GM19238 (cell line): Measurements from ENCODE around the gene WDR7.

ENCODE experiments used
- DNase-seq: peaks from one replicate; pipeline ENCODE4 v3.0.0; 2011; ENCODE audit warnings: low spot score; ENCODE audit not compliant: insufficient read length

WDR7 gene

DNA sequence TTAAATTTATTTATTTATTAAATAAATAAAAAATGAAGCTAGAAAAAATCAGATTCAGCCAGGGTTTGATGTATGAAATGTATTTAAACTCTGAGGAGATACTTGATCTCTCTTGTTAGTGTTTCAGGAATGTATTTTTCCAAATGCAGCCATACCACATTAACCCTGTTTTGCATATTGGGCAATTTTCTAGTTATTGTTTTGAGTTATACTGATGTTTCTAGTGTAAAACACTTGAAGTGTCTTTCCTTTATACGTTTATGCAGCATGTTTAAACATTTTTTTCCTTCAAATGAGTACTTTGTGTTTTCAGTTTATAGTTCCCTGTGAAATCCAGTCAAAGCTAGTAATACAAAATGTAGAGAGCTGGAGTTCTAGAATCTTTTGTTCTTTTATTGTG is 69.9 kb downstream of the WDR7 start:
- no peak for DNase-seq

DNA sequence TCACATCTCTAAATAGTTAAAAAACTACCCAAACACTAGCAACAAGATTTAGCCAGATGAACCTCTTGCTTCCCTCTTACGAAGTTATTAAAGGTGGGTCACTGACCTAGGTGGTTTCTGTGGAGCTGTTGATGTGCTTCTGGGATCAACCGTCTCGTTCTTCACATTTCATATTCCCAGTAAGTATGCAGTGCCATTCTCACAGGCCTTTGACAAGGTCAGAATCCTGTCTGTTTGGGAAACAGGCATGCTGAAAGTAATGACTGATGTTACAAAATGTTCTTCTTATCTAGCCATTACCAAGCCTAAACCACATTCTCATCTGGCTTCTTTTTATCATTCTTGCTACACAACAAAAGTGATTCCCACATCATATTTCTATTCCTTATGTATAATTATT is 70.3 kb downstream of the WDR7 start:
- DNase-seq = no peak

DNA sequence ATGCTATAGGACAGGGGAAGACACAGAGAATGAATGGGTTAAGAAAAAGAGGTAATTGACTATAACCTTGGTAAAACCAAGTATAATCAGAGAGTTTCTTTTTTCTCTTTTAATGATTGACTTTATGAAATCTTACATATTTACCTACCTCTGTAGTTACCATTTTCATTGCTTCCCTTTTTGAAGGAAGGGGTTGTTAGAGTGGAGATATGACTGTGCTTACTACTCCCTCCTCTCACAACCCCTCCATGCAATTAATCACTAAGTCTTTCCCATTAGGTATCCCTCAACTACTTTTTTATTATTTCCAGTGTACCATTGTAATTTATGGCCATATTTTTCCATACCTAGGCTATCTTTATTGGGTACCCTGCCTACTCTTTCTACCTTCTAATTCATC is 71.4 kb downstream of the WDR7 start:
- DNase-seq = no peak

DNA sequence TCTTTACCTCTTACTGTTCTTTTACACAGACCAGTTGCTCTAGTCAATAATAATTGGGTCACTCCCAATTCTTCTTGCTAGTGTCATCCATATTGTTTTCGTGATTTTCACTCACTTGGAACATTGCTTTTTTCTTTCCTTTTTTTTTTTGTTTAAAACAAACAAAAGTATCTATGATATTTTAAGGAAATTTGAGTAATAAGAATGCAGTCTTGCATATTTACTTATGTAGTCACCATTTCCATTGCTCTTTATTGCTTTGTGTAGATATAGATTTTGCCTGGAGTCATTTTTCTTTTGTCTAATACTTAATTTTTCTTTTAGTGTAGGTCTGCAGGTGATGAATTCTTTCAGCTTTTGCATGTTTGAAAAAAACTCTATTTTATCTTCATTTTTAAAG is 71.9 kb downstream of the WDR7 start:
- DNase-seq = no peak

DNA sequence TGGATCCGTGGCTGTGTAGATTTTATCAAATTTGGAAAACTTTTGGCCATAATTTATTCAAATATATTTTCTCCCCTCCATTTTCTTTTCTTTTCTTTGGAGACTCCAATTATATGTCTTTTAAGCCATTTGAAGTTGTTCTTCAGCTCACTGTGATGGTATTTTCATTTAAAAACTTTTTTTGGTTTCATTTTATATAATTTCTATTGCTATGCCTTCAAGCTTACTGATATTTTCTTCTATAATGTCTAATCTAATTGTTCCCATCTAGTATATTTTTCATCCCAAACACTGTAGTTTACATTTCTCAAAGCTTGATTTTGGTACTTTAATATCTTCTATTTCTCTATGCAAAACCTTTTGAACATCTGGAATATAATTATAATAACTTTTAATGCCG is 72.5 kb downstream of the WDR7 start:
- no peak for DNase-seq

DNA sequence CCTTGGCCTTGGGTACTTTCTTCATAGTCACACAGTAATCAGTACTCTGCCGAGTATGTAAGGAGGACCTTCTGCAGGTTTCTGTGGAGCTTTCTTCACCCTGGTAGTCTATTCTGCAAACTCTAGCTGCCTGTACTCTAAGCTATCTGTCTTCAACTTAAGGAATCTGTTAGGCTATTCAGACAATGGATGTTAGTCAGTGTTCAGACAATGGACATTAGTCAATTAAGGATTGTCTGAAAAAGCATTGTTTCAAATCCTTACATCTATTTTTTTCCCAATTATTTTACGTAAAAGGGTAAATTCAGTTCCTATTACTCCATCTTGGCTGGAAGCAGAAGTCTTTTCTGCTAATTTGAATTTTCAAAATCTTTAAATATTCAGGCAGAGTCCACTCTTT is 75.7 kb downstream of the WDR7 start:
- no peak for DNase-seq

DNA sequence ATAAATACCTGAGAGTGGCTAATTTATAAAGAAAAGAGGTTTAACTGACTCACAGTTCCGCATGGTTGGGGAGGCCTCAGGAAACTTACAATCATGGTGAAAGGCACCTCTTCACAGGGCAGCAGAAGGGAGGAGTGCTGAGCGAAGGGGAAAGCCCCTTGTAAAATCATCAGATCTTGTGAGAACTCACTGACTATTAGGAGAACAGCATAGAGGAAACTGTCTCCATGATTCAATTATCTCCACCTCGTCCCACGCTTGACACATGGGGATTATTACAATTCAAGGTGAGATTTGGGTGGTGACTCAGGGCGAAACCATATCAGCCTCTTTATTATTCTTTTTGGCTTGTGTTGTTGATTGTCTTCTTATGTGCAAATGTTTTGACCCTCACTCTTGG is 76.2 kb downstream of the WDR7 start:
- no peak for DNase-seq

DNA sequence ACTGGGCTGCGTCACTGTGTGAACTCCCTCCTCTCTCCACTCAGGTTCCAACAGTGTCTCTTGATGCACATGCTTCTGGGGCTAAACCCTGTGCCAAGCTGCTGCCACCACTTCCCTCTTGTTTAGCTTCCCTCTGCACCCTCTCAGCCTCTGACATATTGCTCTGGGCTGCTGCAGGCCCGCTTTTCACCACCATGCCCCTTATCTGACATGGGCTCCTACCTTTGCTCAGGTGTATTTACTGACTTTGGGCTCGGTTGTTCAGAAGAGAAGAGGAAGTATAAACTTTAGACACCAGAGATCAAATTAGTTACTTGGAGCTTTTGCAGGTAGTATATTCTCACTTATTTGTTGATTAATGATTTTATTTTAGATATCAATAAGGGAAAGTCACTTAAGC is 77.6 kb downstream of the WDR7 start:
- no peak for DNase-seq

DNA sequence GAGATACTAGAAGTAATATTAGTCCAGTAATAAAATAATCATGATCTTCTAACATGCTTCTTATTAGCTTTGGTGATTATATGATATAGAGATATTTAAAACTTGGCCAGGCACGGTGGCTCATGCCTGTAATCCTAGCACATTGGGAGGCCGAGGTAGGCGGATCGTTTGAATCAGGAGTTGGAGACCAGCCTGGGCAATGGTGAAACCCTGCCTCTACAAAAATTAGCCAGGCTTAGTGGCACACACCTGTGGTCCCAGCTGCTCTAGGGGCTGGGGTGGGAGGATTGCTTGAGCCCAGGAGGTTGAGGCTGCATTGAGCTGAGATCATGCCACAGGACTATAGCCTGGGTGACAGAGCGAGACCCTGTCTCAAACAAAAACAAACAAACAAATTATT is 87.0 kb downstream of the WDR7 start:
- DNase-seq = no peak

DNA sequence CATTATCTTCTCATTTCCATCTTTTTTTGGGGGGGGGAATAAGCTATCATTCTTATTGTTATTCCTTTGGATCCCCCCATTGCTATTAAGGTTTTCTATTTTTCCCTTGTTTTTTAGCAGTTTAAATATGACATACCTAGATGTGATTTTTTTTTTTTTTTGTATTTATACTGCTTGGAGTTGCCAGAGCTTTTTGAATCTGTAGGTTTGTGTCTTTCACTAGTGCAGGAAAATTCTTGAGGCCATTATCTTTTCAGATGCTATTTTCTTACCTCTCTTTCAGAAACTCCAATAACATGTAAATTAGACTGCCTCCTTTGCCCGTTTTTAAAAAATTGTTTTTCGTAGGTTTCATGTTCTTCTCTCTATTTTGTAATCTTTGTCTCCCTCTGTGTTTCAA is 88.6 kb downstream of the WDR7 start:
- no peak for DNase-seq

DNA sequence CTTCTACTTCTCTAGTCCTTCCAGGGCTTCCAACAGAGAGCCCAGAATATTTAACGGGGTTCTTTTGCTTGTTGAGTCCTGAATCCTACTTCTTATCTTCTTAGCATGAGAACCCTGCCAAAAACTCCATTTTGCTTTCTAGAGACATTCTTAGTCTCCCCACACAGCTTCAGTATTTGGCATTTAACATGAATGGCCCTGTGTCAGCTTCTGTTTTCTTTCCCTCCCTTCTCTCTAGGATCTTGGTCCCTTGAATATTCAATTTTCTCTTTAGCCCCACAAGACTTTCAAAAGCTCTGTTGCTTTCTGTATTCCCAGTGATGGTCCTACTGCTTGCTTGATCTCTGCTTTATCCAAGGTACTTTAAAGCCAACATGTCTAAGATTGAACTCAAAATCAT is 89.5 kb downstream of the WDR7 start:
- no peak for DNase-seq

DNA sequence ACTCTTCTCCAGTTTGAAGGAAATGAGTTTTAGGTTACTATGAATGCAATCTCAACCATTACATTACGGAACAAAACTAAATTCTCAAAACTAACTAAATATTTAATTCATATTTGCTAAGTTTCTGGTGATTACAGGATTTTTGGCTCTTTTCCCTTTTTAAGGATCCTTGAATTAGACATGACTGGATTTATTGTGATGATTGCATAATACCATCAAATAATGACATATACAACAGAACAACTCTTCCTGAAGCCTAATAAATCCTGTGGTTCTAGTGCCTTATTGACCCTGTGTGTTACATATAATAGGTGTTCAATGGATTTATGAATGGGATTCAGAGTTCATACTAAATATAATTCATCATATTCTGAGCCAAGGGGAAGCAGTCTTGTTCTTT is 90.5 kb downstream of the WDR7 start:
- DNase-seq = no peak

DNA sequence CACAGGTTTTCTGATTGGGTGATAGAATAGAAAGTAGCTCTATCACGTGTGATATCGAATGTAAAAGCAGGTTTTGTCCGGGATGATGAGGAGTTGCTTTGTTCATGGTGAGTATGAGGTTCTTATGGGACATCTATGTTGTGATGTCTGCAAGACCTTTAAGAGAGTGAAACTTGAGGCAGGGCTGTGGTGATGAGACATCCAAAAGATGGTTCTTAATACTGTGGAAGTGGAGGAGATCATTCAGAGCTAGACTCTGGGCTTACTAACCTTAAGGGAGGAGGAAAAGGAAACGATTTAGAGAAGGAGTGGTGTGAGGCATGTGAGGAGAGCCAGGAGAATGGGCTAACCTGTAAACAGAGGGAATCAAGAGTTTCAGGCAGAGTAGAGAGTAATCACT is 92.0 kb downstream of the WDR7 start:
- no peak for DNase-seq

DNA sequence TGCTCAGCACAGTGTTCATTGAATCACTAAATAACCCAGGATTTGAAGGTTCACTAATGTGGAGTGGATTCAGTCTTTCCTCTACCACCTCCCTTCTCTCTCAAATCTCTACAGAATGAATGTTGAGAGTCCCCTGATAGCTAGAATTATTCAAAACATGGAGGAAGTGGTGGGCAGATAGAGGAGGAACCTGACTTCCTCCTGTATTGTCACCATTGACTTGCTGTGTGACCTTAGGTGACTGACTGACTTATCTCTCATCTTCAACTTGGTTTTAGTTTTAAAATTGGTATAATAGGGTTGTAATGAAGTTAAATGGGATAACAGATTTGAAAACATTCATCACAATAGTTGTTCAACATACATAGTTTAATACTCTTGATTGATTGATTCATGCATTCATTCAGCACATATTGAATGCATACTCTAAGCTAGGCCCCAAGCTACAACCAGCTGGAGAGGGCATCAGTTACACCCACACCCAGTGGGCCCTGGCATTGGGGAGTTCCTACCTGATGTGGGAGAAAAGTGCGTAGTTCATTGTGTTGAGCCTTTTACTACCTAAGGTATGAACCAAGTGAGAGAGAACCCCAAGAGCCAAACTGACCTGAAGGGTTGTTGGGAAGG is 96.0 kb downstream of the WDR7 start:
- no peak for DNase-seq

DNA sequence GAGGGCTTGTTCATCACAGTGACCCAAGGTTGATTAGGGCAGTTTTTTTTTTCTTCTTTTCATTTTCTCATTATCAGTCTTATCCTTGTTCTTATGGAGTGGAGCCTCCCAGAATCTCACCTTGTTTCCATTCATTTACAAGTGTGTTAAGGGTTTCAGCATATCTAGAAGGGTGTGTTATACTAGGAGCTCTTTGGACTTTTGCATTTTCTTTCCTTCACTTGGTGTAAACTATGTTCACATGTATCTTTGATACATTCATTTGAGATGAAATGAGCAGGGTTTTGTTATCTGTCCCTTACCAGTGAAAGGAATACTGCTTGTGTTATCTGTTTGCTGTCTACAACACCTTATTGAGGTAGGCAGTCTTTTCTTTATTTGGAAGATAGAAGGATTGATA is 96.7 kb downstream of the WDR7 start:
- no peak for DNase-seq

DNA sequence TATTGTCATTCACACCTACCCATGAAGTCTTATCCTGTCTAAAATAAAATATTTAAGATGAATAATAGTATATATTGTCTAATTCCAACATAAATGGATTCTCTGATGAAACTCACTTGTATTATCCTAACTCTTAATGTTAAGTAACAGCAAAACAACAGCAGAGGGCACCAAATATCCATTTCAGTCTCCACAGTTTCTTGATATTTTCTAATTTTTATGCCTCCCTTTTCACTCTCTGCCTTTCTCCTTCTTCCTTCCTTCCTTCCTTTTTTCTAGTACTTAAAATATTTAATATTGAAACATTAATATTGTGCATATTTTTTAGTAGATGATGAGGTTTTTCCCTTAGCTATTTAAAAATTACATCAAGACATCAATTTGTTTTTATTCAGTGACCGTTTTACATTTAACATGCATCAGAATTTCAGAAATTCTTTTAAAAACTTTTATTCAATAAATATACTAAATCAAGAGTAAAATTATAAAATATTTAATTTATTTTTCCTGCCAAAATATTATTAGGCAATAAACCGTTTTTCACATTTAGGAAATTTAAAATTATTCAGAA is 97.6 kb downstream of the WDR7 start:
- no peak for DNase-seq

DNA sequence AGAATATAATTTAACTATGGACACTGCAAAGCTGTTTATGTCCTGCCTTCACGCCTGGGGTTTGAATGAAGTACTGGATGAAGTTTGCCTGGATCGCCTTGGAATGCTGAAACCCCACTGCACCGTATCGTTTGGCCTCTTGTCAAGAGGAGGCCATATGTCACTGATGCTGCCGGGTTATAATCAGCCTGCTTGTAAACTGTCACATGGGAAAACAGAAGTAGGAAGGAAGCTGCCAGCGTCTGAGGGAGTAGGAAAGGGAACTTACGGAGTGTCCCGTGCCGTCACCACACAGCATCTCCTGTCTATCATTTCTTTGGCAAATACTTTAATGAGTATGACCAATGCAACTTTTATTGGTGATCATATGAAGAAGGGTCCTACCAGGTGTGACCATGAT is 105.8 kb downstream of the WDR7 start:
- no peak for DNase-seq

DNA sequence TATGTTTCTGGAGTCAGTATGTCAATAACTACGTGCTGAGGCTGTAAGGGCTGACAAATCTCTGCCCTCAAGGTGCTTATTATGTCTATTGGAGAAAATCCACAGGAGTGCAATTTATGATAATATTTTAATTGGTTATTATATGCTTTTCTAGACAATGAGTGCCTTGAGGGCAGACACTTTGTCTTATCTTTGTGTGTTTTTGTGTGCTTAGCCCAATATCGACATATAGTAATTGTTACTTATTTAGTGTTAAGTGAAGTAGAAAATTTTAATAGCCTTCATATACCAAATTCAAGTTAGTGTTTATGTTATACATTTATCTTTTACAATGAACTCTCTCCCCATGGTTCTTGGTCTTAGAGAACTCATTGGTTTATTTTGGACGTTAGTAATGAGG is 118.9 kb downstream of the WDR7 start:
- DNase-seq = no peak

DNA sequence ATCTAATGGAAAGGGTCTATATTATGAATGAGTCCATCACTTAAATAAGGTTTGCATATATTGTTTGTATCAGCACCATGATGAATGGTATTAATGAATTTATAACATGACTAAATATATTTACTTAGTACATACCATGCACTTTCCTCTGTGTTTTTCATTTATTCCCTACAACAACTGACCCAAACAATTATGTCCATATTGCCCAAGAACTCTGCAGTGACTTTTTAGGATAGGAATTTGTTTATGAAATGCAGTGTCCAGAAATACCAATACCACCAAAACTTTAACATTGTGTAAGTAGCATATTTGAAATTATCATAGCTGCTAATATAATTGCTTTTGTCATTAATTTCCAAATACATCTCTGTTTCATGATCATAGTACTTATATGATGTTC is 119.7 kb downstream of the WDR7 start:
- DNase-seq = no peak

DNA sequence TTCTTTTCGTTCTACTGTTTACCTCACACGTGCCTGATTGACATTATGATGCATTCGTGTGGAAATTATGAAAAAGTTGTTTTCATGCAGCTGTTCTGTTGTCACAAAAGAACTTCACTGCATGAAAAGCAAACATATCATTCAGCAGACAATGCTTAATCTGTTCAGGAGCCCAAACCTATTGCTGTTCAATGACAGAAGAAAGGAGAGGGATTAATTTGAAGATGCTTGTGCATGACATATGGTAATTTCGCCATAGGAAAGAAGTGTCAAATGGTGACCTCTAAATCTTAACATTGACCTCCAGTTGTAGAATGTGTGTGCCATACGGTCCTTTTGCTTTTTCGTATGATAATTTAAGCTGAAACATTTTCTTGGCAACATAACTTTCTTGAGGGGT is 124.5 kb downstream of the WDR7 start:
- DNase-seq = no peak

DNA sequence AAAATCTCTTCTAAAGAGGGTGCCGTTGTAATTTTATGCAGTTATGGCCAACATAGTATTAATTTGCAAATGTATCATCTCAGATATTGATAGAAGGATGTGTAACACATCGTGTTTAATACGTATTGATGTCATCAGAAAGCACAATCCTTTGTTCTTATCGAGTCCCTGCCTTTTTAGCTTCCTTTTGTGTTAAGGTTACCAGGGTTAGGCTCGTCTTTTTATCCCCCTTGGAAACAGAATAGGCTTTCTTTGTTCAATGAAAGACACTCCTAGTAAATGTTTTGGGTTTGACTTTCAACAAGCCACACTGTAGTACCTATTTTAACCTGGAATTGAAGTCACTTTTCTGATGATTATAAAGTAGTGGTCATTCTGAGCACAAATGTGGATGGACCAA is 136.2 kb downstream of the WDR7 start:
- no peak for DNase-seq

DNA sequence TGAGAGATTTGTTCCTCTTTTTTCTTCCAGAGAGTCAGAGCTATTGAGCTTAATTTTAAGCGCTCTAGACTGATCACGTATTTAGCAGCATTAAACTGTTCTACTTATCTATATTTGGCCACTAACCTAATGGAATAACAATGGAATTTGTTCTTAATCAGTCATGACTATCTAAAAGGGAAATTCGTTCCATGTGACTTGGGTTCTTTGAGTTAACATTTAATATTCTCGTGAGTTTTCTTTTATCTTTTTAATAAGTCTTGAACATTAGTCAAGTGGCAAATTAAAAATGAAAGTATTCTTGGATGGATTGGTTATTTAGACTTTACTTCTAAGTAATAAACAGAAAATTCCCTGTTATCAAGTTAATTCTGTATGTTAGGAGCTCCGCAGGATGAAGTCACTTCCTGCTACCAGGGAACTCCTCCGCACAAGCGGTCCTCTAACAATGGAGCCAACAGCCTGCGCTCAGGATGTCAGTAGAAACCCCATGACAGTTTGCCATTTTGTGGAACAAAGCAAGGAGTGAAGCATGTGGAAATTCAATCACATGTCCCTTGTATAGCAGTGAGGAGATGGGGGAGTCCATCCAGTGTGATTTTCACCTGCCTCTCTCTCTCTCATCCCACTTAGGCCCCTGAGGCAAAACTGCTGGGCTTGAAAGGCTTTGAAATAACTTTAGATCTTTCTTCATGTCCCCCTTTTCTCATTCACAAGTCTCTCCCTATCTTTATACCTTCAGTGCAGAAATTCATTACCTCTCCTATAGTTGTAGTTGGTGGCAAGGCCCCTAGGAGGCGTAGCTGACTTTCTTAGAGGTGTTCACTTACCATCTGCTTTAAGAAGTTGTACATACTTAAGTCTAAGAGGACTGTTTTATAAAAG is 138.1 kb downstream of the WDR7 start:
- DNase-seq = peak; percentile 4

DNA sequence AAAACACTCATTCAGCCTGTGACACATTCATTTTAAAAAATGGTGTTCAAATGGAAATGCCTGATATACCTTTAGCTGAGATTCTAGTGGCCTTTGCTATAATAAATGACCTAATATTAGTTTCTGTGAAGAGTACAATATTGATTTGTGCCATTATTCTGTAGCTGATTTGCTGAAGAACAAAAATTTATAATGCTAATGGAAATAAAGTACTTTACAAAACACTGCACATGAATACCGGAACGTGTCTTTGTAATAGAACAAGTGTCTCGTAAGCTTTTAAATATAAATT is 138.7 kb downstream of the WDR7 start:
- DNase-seq = no peak
